Subcutaneous adipose tissue (tissue), 4 donors: ENCODE data around the gene TMIGD2. TPM values are rescaled to one million over a fixed set of nuclear protein-coding genes. Genes with fewer than 3 reads are reported as not detected.

Source experiments
- CTCF ChIP-seq: fragments of 450-650 bp; IDR thresholded peaks from one replicate; pipeline ENCODE4 v1.5.1; 2016; ENCODE audit warnings: low read depth, mild to moderate bottlenecking, control low read depth, antibody characterized with exemption, moderate library complexity
- total RNA-seq, 4 donors: library from RNA; depleted of rRNA; stranded (reverse); fragments of >200 nt; gene quantifications; one replicate each; pipeline ENCODE4 v1.1.0, GENCODE V29; 2016

TMIGD2 gene
- total RNA-seq, 4 donors from 2014 or later, result 0.34 TPM; not detected in 3

DNA sequence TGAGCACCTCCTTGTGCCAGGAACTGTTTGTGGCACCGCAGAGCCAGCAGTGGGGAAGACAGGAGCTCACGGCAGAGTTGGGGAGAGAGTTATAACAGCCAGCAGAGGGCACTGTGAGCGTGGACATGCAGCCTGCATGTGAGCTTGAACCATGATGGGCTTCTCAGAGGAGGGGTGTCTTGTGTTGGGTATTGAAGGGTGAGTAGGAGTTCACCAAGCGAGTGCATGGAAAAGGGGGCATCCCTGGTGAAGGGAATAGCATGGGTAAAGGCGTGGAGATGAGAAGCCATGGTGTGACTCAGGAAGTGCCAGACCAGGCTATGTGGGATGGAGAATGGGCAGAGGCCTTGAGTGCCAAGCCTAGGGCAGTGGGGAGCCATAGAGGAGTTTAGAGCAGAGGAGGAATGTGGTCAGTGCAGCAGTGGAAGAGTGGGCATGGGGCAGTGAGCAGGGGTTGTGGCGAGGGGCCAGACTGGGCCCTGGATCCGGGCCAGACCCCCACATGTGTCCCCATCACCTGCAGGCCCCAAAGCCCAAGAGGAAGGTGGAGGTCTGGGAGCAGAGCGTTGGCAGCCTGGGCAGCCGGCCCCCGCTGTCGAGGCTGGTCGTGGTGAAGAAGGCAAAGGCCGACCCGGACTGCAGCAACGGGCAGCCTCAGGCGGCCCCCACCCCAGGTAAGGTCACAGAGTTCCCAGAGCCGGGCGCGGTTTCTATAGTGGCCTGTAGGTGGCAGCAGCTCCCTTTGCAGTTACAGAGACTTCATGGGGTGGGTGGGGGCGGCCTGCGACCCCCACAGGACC is 34.9 kb downstream of the TMIGD2 start:
- no peak for TF ChIP-seq CTCF

GRCh38 chr19:4266253-4267000 is 35.8 kb downstream of the TMIGD2 start:
- TF ChIP-seq CTCF, result no peak

DNA sequence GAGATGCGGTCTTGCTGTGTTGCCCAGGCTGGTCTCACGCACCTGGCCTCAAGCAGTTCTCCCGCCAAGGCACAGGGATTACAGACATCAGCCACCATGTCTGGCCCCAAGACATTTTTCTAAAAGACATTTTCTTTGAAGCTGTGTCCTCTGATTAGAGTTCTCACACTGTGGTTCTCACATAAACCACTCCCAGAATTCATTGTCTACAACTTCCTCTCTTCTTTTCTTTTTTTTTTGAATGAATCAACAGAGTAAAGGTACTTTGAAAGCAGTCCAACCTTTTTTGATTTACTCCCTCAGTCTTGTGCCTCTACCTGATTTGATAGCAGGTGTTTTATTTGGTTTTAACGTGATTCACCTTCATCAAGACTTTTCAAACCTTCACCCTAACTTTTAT is 37.4 kb downstream of the TMIGD2 start:
- TF ChIP-seq CTCF, result no peak

GRCh38 chr19:4260613-4261191 is 41.5 kb downstream of the TMIGD2 start:
- no peak for TF ChIP-seq CTCF

DNA sequence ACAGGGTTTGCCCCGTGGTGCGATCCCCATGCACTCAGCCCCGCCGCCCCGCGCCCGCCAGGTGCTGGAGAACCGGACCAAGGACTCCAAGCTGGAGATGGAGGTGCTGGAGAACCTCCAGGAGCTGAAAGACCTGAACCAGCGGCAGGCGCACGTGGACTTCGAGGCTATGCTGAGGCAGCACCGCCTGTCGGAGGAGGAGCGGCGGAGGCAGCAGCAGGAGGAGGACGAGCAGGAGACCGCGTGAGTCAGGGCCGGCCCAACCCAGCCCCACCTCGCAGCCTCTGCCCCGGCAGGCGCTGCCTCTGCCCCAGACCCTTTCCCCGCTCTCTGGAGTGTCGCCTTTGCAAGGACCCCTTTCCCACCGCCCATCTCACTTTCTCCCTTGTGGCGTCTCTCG is 44.0 kb downstream of the TMIGD2 start:
- TF ChIP-seq CTCF, result no peak

DNA sequence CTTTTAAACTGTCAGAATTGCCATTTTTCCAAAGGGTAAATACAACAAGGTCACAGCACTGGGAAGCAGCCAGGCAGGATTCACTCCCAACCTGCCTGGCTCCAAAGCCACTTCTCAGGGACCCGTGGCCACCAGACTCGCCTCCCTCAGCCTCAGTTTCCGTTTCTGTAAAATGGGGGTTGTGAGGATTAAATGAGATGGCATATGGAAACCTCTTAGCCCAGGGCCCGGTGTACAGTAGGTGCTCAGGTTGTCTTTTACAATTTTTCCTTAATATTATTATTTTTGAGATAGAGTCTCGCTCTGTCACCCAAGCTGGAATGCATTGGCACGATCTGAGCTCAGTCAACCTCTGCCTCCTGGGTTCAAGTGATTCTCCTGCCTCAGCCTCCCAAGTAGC is 45.2 kb downstream of the TMIGD2 start:
- TF ChIP-seq CTCF, result no peak

DNA sequence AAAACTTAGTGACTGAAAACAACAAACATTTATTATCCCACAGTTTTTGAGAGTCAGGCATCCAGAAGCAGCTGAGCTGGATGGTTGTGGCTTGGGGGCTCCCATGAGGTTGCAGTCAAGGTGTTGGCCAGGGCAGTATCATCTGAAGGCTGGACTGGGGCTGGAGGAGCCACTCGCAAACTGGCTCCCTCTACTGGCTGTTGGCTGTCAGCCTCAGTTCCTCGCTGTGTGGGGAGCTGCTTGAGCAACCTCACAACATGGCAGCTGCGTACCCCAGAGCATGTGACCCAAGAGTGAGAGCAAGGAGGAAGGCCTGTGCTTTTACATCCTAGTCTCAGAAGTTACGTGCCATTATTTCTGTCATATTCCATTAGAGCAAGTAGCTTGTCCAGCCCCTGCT is 45.6 kb downstream of the TMIGD2 start:
- no peak for TF ChIP-seq CTCF
